T-helper 9 cell (primary cell): Measurements from ENCODE around the gene TOGARAM1.
A peak's percentile ranks its signal among the peaks of the same experiment; 100 is the strongest.
"Not testable (repeated sequence)": the region's sequence is repeated elsewhere in the genome, so short reads cannot be mapped to it uniquely, and the experiment has no call there.

Experiments used
- DNase-seq: peaks from one replicate; pipeline ENCODE4 v3.0.0-alpha.2; 2020

TOGARAM1 gene

DNA sequence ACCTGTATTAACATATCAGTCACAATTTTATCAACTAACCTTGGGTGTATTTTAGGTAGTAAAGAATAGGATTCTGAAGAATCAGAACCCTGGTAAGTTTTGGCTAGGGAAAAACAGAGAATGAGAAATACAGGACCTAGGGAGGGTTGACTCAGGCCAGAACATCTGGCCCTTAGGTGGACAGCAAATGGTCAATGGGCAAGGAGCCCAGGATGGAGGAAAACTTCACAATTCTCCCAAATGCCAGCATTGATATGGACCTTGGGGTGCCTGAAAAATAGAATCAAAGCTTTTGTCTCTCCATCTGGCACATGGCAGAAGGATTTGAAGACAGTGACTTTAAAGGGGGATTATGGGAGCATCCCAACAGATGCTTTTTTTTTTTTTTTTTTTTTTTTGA, 89.2 kb downstream of the TOGARAM1 start:
- no peak for DNase-seq

DNA sequence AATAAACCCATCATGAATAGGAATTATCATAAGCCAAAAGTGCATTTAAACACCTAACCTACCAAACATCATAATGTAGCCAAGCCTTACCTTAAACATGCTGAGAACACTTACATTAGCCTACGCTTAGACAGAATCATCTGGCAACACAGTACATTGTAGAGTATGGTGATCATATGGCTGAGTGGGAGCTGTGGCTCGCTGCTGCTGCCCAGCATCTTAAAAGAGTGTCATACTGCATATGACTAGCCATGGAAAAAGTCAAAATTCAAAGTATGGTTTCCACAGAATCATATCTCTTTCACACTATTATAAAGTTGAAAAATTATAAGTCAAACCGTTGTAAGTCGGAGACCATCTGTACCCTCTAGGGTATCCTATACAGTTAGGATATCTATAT, 89.9 kb downstream of the TOGARAM1 start:
- DNase-seq, result no peak

DNA sequence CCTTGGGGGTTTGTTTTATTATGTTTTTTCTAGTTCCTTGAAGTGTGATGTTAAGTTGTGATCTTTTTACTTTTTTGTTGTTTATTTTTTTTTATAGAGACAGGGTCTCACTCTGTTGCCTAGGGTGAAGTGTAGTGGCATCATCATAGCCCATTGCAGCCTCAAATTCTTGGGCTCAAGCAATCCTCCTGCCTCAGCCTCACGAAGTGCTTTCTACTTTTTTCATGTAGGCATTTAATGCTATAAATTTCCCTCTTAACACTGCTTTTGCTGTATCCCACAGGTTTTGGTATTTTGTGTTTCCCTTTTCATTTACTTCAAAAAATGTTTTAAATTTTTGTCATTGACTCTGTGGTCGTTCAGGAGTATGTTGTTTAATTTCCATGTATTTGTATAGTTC, 95.4 kb downstream of the TOGARAM1 start:
- no peak for DNase-seq

DNA sequence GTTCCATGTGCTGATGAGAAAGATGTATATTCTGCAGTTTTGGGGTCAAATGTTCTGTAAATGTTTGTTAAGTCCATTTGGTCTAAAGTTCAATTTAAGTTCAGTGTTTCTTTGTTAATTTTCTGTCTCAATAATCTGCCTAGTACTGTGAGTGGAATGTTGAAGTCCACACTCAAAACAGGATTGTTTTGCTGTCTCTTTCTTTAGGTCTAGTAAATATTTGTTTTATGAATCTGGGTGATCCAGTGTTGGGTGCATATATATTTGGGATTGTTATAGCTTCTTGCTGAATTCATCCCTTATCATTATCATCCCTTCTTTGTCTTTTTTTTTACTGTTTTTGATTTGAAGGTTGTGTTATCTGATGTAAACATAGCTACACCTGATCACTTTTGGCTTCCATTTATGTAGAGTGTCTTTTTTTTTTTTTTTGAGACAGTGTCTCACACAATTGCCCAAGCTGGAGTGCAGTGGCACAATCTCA, 95.9 kb downstream of the TOGARAM1 start:
- DNase-seq, result no peak

DNA sequence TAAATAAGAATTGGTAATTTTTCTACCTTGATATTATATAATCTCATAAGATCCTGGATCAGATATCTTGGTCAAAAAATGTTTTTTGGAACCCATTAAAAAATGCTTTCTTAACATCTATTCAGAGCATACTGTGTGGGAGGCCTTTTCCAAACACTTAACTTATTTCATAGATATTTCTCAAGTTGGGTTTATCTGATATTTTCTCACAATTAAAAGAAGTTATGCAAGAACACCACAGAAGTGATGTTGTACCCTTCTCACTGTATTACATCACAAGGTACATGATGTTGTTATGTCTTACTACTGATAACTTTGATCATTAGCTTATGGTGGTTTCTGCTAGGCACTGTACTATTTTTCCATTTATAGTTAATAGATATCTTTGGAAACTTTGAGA, 98.6 kb downstream of the TOGARAM1 start:
- DNase-seq, result no peak

DNA sequence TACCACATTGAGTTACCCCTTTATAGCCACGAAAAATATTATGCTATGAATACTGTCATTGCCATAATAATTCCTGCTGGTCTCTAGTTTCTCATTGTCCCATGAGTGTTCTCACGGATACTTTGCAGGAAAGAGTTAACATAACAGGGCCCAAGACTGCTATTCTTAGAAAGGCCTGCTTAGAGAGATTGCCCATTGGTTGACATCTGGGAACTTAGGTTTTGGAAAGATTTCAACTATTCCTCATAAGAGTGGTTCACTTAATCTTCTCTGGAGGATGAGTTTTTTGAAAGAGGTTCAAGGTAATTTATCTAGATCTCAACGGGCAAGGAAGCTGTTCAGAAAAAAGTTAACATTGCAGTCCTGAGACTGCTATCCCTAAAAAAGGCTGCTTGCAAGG, 103.5 kb downstream of the TOGARAM1 start:
- no peak for DNase-seq

DNA sequence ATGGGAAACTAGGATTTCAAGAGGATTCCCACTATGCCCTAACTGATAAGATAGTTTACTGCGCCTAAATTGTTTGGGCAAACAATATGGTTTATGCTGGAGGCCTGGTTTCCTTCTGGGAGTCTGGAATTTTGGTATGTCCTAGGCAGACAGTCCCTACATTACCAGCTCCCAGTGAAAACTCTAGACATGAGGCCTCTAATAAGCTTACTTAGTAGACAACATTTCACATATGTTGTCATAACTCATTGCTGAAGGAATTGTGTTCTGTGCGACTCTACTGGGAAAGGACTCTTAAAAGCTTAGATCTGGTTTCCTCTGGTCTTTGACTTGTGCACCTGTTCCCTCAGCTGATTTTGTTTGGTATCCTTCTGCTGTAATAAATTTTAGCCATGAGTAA, 104.0 kb downstream of the TOGARAM1 start:
- DNase-seq, result no peak

DNA sequence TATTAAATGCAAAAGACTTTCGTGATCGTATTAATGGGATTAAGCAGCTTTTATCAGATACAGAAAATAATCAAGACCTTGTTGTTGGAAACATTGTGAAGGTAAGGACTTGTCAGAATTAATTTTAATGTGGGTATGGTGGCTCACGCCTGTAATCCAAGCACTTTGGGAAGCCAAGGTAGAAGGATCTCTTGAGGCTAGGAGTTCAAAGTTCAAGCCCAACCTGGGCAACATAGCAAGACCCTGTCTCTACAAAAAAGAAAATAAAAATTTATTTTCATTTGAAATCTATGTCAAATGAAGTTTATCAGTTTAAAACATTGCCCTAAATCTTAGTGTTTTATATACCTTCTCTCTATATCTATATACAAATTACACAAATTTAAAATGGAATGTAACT, 104.7 kb downstream of the TOGARAM1 start:
- DNase-seq, result no peak

DNA sequence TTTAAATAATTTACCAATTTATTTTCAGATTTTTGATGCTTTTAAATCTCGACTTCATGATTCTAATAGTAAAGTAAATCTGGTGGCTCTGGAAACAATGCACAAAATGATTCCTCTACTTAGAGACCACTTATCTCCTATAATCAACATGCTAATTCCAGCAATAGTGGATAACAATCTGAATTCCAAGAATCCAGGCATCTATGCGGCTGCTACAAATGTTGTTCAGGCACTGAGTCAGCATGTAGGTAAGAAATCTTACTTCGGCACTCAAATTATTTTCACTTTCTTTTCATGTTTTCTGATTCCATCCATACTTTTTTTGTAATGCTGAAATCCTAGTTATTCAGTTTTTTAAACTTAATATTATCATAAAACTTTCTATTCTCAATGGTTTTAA, 106.4 kb downstream of the TOGARAM1 start:
- no peak for DNase-seq

DNA sequence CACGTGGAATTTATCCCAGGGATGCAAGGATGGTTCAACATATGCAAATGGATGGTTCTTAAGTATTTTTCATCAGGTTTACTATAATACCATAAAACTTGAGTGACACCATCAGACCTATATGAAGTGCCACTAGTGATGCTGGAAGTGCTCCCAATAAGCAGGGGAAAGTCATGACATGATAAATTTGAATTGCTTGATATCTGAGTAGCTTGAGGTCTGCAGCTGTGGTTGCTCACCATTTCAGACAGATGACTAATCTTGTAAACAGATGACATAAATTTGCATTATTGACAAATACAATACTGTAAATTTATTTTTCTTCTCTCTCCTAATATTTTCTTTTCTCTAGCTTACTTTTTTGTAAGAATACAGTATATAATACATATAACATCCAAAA, 108.2 kb downstream of the TOGARAM1 start:
- no peak for DNase-seq

DNA sequence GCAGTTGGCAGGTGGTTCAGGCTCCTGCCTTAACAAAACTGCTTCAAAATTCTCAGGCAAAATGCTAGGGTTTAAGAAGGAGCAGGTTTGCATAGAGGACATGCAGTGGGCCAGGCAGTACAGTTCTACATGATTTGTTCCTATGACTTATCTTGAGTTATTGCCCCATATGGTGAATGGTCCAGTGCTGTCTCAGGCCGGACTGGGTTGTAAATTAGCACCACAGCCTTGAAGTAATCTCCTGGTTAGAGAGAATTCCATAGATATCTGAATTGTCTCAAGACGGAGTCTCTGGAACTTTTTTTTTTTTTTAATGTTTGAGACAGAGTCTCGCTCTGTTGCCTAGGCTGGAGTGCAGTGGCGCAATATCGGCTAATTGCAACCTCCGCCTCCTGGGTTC, 110.1 kb downstream of the TOGARAM1 start:
- DNase-seq, result no peak

DNA sequence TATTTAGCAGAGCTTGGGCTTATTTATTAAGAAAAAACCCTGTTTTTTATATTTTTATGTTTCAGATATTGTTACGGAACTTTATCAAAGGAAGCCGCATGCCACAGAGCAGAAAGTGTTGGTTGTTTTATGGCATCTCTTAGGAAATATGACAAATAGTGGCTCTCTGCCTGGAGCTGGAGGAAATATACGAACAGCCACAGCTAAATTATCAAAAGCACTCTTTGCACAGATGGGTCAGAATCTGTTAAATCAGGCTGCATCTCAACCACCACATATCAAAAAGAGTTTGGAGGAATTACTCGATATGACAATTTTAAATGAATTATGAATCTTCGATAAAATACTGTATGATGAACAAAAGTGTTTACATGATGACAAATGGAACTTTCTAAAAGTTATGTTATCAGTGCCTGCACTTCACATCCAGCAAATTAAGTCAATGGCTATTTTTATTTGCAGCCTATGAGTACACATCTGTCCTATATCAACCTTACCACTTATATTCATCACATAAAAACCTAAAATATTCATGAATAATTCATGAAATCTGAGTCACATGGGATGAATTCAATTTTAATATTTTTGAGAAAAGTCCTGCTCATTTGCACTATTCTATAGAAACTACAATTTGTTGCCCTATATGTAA, 111.4 kb downstream of the TOGARAM1 start:
- DNase-seq, result no peak

DNA sequence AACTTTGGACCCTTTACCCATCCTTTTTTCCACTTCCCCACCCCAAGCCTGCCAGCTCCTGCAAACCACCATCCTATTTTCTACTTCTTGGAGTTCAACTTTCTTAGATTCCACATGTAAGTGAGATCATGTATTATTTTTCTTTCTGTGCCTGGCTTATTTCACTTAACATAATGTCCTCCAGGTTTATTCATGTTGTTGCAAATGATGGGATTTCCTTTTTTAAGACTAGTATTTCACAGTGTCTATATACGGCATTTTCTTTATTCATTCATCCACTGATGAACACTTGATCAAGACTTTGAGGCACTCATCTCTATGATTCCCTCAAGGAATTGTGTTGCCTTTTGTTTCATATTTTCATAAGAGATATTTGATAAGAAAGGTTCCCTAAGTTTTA, 116.3 kb downstream of the TOGARAM1 start:
- DNase-seq, result no peak

DNA sequence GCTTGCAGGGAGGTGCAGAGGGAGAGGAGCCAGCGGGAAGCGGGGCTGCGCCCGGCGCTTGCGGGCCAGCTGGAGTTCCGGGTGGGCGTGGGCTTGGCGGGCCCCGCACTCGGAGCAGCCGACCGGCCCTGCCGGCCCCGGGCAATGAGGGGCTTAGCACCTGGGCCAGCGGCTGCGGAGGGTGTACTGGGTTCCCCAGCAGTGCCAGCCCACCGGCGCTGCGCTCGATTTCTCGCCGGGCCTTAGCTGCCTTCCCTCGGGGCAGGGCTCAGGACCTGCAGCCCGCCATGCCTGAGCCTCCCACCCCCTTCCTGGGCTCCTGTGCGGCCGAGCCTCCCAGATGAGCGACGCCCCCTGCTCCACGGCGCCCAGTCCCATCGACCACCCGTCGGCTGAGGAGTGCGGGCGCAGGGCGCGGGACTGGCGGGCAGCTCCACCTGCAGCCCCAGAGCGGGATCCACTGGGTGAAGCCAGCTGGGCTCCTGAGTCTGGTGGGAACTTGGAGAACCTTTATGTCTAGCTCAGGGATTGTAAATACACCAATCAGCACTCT, 118.5 kb downstream of the TOGARAM1 start:
- not testable (repeated sequence) for DNase-seq

DNA sequence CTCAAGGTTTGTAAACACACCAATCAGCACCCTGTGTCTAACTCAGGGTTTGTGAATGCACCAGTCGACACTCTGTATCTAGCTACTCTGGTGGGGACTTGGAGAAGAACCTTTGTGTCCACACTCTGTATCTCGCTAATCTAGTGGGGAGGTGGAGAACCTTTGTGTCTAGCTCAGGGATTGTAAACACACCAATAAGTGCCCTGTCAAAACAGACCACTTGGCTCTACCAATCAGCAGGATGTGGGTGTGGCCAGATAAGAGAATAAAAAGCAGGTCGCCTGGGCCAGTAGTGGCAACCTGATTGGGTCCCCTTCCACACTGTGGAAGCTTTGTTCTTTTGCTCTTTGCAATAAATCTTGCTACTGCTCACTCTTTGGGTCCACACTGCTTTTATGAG, 119.1 kb downstream of the TOGARAM1 start:
- DNase-seq, result not testable (repeated sequence)

DNA sequence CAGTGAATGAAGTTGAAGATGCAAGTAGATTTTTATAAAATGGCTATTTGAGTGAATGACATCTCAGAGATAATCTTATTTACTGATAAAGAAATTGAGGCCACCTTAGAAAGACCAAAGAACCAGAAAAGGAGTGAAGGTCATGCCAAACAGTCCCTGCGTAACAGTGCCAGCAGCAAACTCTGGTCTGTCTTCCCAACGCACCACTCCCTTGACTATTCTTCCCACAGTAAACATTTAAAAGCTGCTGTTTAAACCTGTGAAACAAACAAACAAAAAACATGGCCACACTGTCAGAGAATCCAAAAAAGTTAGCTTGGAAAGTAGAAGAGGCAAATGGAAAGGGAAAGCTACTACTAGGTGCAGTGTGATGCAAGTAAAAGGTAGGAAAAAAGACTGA, 120.4 kb downstream of the TOGARAM1 start:
- no peak for DNase-seq

DNA sequence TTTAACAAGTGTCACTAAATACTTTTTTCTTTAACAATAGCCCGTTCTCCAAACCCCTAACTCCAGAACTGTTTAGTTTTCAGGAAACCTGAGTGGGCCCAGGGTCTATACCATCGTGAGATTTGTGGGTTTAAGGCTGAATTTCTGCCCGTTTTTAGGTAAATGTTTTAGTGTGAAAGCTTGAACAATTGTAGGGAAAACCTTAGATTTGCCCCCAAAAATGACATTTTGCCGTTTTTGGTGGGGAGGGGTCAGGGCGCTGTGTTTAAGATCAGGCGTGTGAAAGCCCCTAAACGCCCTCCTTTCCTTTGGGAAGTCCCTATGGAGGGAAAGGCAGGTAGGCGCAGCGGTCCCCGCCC, 121.6 kb downstream of the TOGARAM1 start:
- no peak for DNase-seq

DNA sequence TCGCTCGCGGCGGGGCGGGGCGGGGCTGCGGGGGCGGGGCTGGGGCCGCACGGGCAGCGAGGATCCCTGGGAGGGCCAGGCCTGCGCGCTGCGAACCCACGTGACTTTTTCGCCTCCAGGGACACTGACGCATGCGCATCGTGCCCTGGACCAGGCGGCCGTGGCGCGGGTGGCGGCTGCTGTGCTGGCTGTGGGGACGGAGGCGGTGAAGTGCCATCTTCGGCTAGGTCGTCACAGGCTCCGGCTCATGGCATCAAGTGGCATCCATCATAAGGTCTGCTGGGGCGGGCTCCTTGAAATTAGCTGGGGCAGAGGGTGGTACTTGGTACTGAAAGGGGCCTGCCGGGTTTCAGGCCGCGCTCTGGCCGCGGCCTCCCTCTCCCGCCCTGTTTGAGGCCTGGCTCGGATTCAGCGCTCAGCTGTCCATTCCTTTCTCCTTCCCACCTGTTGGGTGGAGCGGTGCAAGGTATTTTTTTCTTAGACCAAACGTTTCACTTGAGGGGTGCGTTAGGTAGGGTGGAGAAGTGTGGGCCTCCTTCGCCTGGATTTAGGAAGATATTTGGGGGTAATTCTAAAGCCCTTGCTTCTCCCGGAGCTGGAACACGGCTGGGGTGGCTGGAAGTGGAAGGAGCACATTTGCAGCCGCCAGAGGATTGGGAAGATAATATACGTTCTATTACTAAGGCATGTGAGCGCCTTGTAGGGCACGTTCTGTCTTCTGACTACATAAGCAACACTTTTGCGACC, 122.2 kb downstream of the TOGARAM1 start, which contains the start of gene PRPF39:
Gene PRPF39, plus strand, starts transcription at position 141 of the 747 bp plus-strand sequence. CDS start 11,124 bp downstream, outside the sequence.
- peak; percentile 93 for DNase-seq

DNA sequence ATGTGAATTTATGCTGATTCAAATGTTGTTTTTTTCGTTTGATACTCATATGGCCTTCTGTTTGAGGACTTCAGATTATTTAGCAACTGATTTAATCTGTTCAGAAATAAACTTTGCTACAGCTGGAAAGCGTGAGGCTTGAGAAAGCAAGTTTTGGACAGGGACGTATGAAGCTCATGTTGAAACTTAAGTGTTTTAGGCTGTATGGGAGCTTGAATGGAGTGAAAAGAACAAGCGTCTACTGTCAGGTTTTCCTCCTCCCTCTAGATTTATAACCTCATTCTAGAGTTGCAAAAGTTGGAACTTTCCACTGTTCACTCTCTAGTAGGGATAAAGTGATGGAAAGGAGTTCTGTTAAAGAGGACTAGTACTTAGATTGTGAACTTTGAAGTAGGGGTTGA, 123.0 kb downstream of the TOGARAM1 start:
- DNase-seq, result no peak

DNA sequence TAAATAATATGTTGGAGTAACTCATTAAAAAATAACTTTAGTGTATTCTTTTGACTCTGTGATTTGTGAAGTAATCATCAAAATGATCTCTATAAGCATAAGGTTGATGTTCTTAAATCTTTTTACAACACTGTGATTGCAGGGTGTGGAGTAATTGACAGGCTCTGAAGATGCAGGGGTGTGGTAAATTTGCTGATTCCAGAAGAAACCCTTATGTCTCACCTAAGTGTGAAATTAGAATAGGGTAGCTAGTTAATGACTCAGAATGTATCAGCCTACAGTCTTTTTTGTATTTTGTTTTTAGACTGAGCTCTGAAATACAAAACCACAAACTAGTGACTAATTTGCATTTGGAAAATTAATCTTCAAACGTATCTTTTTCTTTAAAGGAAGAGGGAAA, 127.8 kb downstream of the TOGARAM1 start:
- DNase-seq, result no peak

DNA sequence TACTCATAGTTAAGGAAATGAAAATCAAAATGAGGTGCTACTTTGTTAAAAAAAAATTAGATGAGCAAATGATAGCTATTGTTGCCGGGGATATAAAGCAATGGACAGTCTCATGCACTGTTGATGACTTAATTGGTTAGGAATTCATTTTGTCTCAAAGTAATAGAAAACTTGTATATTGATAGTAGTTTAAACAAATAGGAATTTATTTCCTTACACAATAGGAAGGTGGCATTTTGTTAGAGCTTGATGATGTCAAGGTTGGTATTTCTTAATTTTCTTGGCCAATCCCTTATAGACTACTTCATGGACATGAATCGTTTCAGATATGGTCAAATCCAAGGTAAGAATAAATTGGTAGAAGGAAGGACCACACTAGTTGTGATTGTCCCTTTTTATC, 129.7 kb downstream of the TOGARAM1 start:
- no peak for DNase-seq

DNA sequence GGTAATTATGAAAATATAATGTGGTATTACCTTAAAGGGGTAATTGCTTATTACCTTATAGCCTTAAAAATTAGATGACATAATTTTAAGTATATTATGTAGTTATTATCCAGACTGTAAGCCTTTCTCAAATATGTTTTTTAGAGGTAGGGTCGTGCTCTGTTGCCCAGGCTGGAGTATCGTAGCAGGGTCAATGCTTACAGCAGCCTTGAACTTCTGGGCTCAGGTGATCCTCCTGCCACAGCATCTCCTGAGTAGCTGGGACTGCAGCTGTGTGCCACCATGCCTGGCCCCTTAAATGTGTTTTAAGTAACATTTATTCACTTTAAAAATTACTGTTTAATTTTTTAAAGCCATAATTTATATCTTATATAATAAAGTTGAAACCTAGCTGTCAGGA, 132.3 kb downstream of the TOGARAM1 start:
- no peak for DNase-seq

DNA sequence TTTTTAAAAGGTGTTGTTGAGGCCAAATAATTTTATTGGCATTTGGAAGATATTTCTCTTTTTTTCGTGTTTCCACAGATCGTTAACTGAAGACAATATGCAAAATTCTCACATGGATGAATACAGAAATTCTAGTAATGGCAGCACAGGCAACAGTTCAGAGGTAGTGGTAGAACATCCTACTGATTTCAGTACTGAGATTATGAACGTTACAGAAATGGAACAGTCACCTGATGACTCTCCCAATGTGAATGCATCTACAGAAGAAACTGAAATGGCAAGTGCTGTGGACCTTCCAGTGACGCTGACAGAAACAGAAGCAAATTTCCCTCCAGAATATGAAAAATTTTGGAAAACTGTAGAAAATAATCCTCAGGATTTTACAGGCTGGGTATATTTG, 133.2 kb downstream of the TOGARAM1 start:
- no peak for DNase-seq

DNA sequence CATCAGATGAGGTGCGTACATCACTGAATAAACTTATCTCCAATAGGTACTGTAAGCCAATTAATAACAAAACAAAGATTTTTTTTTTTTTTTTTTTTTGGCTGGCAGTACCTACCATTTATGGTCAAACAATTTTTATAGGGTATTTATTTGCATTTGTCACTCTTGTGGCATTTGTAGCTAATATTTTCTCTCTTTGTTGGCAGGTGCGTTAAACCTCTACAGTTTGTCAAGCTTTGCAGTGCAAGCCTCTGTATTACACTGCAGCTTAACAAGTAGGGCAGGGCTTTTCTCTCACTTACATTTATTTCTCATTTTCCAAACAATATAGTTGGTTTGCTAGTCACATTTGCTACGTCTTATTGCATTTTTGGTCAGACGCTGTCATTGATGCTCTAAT, 134.2 kb downstream of the TOGARAM1 start:
- no peak for DNase-seq
